ENCODE measurements around the gene PHC1.

PHC1 gene

GRCh38 chr12:8886502-8887284 lies 27.6 kb upstream of the PHC1 start:
- no peak for TF ChIP-seq CTCF (IDR thresholded peaks at IDR 0.05)

- TF ChIP-seq CTCF (IDR thresholded peaks at IDR 0.05) = no peak
These were observed 27.0 kb upstream of the PHC1 start for GRCh38 chr12:8887285-8887715.

GRCh38 chr12:8890313-8891085 lies 23.8 kb upstream of the PHC1 start:
- peak; percentile 81 for TF ChIP-seq CTCF (IDR thresholded peaks at IDR 0.05)

GRCh38 chr12:8891976-8892375 lies 22.3 kb upstream of the PHC1 start:
- no peak for TF ChIP-seq CTCF (IDR thresholded peaks at IDR 0.05)

GRCh38 chr12:8894378-8894777 lies 19.9 kb upstream of the PHC1 start:
- no peak for TF ChIP-seq CTCF (IDR thresholded peaks at IDR 0.05)

GRCh38 chr12:8894986-8895385 lies 19.3 kb upstream of the PHC1 start:
- no peak for TF ChIP-seq CTCF (IDR thresholded peaks at IDR 0.05)

- TF ChIP-seq CTCF (IDR thresholded peaks at IDR 0.05) = no peak
These were observed 17.2 kb upstream of the PHC1 start for GRCh38 chr12:8897081-8897480.

Data from LNCAP (cell line).